Mesothelial cell of epicardium (in vitro differentiated cells): ENCODE data around the gene ABCC9. TPM values are rescaled to one million over a fixed set of nuclear protein-coding genes. Genes with fewer than 3 reads are reported as not detected.

Source experiments
- DNase-seq, 2 experiments: peaks; one replicate each; pipeline ENCODE4 v3.0.0; 2021; ENCODE audit warnings: low spot score in 2 of 2; ENCODE audit not compliant: unreplicated experiment in 2 of 2
- H3K27ac Mint-ChIP-seq: 2 replicates; pipeline ENCODE4 v1.8.0; 2021; ENCODE audit warnings: mixed read lengths
- H3K27me3 Mint-ChIP-seq: 2 replicates; pipeline ENCODE4 v1.8.0; 2021; ENCODE audit warnings: low read depth, mixed read lengths
- H3K36me3 Mint-ChIP-seq: 2 replicates; pipeline ENCODE4 v1.8.0; 2021; ENCODE audit warnings: mixed read lengths
- H3K4me1 Mint-ChIP-seq: 2 replicates; pipeline ENCODE4 v1.8.0; 2021; ENCODE audit warnings: mixed read lengths
- H3K4me3 Mint-ChIP-seq: 2 replicates; pipeline ENCODE4 v1.8.0; 2021; ENCODE audit warnings: mild to moderate bottlenecking, moderate library complexity, mixed read lengths
- H3K9me3 Mint-ChIP-seq: 2 replicates; pipeline ENCODE4 v1.8.0; 2021; ENCODE audit warnings: mixed read lengths
- total RNA-seq: library from RNA; stranded (reverse); gene quantifications from 3 replicates; pipeline ENCODE4 v1.2.1, GENCODE V29; 2021
- TF ChIP-seq, protein P1 (sequence below): fragments of 200-600 bp; sonication (generic); IDR thresholded peaks from one replicate; pipeline ENCODE4 v1.5.0; 2021; ENCODE audit warnings: antibody characterized with exemption; ENCODE audit not compliant: unreplicated experiment

The ABCC9 gene
- total RNA-seq, 1 donor from 2014 or later: 1.4 TPM

DNA sequence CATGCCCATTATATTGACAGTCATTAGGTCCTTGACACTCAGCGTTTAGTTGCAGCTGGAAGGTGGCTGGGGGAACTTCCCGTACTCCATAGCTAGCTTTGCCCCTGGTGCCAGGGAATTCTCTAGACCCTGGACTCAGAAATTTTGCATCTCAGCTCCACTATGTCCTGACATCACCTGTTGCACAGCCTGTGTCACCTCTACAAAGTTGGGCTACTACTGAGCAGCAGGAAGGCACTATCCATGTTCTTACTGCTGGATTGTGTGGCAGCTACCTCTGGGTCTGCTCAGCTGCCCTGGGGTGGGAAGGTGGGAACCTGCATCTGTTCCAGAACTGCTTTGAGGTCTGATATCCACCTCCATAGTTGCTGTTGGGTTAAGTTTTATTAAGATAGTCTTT lies 177.7 kb downstream of the ABCC9 start:
- H3K36me3 Mint-ChIP-seq: peaks cover 2% of the 10 kb centered on the region
- H3K27me3 Mint-ChIP-seq: peaks cover 26% of the 10 kb centered on the region
- TF ChIP-seq, protein P1, sequence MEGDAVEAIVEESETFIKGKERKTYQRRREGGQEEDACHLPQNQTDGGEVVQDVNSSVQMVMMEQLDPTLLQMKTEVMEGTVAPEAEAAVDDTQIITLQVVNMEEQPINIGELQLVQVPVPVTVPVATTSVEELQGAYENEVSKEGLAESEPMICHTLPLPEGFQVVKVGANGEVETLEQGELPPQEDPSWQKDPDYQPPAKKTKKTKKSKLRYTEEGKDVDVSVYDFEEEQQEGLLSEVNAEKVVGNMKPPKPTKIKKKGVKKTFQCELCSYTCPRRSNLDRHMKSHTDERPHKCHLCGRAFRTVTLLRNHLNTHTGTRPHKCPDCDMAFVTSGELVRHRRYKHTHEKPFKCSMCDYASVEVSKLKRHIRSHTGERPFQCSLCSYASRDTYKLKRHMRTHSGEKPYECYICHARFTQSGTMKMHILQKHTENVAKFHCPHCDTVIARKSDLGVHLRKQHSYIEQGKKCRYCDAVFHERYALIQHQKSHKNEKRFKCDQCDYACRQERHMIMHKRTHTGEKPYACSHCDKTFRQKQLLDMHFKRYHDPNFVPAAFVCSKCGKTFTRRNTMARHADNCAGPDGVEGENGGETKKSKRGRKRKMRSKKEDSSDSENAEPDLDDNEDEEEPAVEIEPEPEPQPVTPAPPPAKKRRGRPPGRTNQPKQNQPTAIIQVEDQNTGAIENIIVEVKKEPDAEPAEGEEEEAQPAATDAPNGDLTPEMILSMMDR: no peak
- DNase-seq: no peak
- H3K9me3 Mint-ChIP-seq: peaks cover 9% of the 10 kb centered on the region
- no peak overlapping the region for H3K4me3 Mint-ChIP-seq
- no peak overlapping the region for H3K27ac Mint-ChIP-seq
- H3K4me1 Mint-ChIP-seq: peaks cover 6% of the 10 kb centered on the region

DNA sequence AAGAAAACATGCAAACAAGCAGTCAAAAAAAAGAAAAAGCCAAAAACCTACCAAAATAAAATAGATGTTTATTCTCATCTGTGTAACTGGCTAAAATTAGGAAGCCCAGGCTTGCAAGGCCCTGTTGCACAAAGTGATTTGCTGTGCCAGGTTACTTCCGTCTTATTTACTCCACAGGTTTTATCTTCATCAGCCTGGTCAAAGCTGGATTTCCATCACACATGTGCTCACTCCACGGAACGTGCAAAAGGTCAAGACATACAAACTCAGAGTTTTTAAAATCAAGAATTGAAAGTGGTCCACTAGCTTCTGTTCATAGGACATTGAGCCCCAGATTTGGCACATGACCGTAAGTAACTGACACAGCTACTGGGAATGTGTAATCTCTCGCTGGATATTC lies 181.5 kb downstream of the ABCC9 start:
- TF ChIP-seq, protein P1: no peak
- no peak for DNase-seq
- peaks cover 12% of the 10 kb centered on the region for H3K27me3 Mint-ChIP-seq
- no peak overlapping the region for H3K27ac Mint-ChIP-seq
- H3K36me3 Mint-ChIP-seq: peaks cover 2% of the 10 kb centered on the region
- no peak overlapping the region for H3K4me3 Mint-ChIP-seq
- H3K9me3 Mint-ChIP-seq: peaks cover 9% of the 10 kb centered on the region
- H3K4me1 Mint-ChIP-seq: peaks cover 25% of the 10 kb centered on the region

DNA sequence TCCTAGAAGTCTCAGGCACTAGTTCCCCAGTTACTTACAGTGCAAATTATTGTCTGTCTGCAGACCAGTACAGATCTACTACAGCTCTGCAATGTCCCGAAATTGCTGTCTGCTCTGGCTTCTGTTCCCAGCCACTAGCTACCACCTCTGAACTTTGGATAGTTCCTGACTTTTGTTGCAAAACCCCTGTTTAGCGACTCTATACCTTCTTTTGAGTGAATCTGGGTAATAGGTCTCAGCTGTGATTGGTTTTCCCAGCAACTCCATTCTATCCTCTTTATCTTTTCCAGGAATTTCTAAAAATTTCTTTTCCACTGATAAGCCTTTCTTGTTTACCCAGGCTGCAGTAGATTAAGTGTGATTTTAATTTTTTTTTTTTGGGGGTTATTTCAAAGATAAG lies 183.5 kb downstream of the ABCC9 start:
- Mint-ChIP-seq H3K4me1 (peaks cover 30% of the 10 kb centered on the region), H3K9me3 (peaks cover 9% of the 10 kb centered on the region), H3K36me3 (peaks cover 2% of the 10 kb centered on the region), H3K4me3 (no peak overlapping the region), H3K27ac (no peak overlapping the region), H3K27me3 (peaks cover 9% of the 10 kb centered on the region)
- no peak for DNase-seq
- TF ChIP-seq, protein P1: no peak

DNA sequence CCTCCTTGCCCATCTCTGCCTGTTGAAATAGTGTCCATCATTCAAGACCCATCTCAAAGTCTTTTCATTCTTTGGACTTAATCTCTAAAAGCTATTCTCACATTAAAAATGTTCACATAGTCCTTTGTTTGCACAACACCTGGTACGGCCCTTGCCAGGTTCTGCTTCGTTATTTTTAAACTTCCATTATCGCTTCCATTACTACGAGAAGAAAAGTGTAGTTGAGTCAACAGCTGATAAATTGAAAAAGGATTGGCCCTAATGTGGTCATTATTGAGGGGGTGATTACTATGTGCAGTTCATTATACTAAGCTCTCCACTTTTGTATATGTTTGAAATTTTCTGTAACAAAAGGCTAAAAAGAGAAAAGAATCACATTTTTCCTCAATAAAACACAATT lies 184.5 kb downstream of the ABCC9 start:
- peaks cover 7% of the 10 kb centered on the region for H3K27me3 Mint-ChIP-seq
- no peak overlapping the region for H3K4me3 Mint-ChIP-seq
- H3K27ac Mint-ChIP-seq: no peak overlapping the region
- no peak for DNase-seq
- H3K4me1 Mint-ChIP-seq: peaks cover 38% of the 10 kb centered on the region
- H3K9me3 Mint-ChIP-seq: peaks cover 9% of the 10 kb centered on the region
- TF ChIP-seq, protein P1: no peak
- H3K36me3 Mint-ChIP-seq: peaks cover 2% of the 10 kb centered on the region

DNA sequence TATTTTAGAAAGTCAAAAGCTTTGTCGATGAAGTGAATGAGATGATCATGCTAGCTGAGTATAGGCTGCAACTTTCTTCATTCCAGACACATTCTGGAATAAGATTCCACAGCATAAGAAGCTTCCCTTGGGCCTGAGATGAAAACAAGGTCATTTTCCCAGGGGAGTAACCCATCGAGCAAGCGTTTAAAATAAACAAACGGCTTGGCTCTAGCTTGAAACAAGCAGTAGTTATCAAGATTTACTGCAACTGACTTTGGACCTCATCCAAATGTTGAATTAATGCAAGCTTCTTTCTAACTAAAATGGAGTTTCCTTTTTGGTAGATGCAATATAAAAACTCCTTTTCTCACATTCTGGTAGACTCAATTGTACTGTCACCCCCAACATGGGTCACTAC lies 189.7 kb downstream of the ABCC9 start:
- peaks cover 12% of the 10 kb centered on the region for H3K27me3 Mint-ChIP-seq
- DNase-seq: no peak
- H3K4me1 Mint-ChIP-seq: peaks cover 33% of the 10 kb centered on the region
- TF ChIP-seq, protein P1: no peak
- peaks cover 3% of the 10 kb centered on the region for H3K36me3 Mint-ChIP-seq
- H3K4me3 Mint-ChIP-seq: no peak overlapping the region
- H3K9me3 Mint-ChIP-seq: peaks cover 27% of the 10 kb centered on the region
- H3K27ac Mint-ChIP-seq: peak overlapping the region; percentile 92

Other genes starting within 250 kb of the ABCC9 start
- 2.9 to 3.9 TPM (median 3.6 TPM) in 3 replicates for gene KCNJ8, start 166.7 kb downstream of the ABCC9 start, total RNA-seq
- gene CMAS, start 104.8 kb upstream of the ABCC9 start, total RNA-seq: 24.7 to 27.5 TPM (median 27.2 TPM) in 3 replicates